Measurements from ENCODE around the gene MLLT3.

- no peak for TF ChIP-seq CTCF (IDR thresholded peaks at IDR 0.05; ENCODE audit: insufficient read depth, low read length, poor library complexity, severe bottlenecking)
- no peak for TF ChIP-seq EZH2phosphoT487 (conservative IDR thresholded peaks at IDR 0.05; ENCODE audit: low read length)
These were observed 265.3 kb downstream of the MLLT3 start for GRCh38 chr9:20357037-20357432.

All from SU-DHL-6 (cell line).